Mucosa of descending colon (tissue), 3 donors: ENCODE results near the gene OAS3. TPM values are rescaled to one million over a fixed set of nuclear protein-coding genes. Genes with fewer than 3 reads are reported as not detected.

Source experiments
- ATAC-seq: fragments of 200-7000 bp; cut with Tn5 transposase; one replicate; pipeline ENCODE4 v1.9.1; 2020; ENCODE audit warnings: mild to moderate bottlenecking, moderate library complexity
- DNase-seq, 3 donors: peaks; one replicate each; pipeline ENCODE4 v3.0.0-alpha.2; 2020
- H3K36me3 ChIP-seq: fragments of 200-600 bp; one replicate; pipeline ENCODE4 v1.8.0; 2021; ENCODE audit warnings: low read depth, mild to moderate bottlenecking
- H3K4me1 ChIP-seq: fragments of 200-600 bp; one replicate; pipeline ENCODE4 v1.8.0; 2021; ENCODE audit warnings: low read depth, mild to moderate bottlenecking
- H3K4me3 ChIP-seq: fragments of 200-600 bp; one replicate; pipeline ENCODE4 v1.8.0; 2021; ENCODE audit warnings: mild to moderate bottlenecking
- H3K9me3 ChIP-seq: fragments of 200-600 bp; one replicate; pipeline ENCODE4 v1.8.0; 2021; ENCODE audit warnings: mild to moderate bottlenecking
- CTCF ChIP-seq: fragments of 200-600 bp; IDR thresholded peaks from one replicate; pipeline ENCODE4 v1.8.0; 2022; ENCODE audit warnings: antibody characterized with exemption, mild to moderate bottlenecking
- intact Hi-C, 2 donors: fragments of 100-400 bp; cut with DNase I in 1 of 2; cut with micrococcal nuclease in 1 of 2; formaldehyde crosslinking; loops; one replicate each; pipeline versions ENCODE4 v1.11.0 to v1.11.1; 2022; cut with DNase I, micrococcal nuclease
- total RNA-seq, 3 donors: library from RNA; stranded (reverse); fragmentation: NEBNext Ultra II Directional in 2 of 3; extraction: Animal tissue kit (Norgen Biotek cat#: 25700) in 2 of 3; gene quantifications; one replicate each; pipeline versions ENCODE4 v1.2.1 to v1.2.4, GENCODE V29; 2021 to 2023
- donor health status: DM: no; HTN: no; CAD: no; lungs with moderate emphysema.
- donor health status: DM: no; HTN: no; CAD: no.
- donor health status: DM: no; HTN: yes; CAD: no.

Gene OAS3
- total RNA-seq, 3 donors from 2014 or later = 14.8 to 27.4 (median 22.3) TPM

- Histone ChIP-seq H3K9me3 (no peaks in the 10 kb centered on the region), H3K36me3 (no peaks in the 10 kb centered on the region), H3K4me3 (no peak overlapping the region), H3K4me1 (peaks cover 9% of the 10 kb centered on the region)
- ATAC-seq (no peak), DNase-seq (no peak)
- no peak for TF ChIP-seq CTCF
- intact Hi-C loops = no loop called here
These were observed 8.6 kb upstream of the OAS3 start for GRCh38 chr12:112929715-112930114.

GRCh38 chr12:112930350-112930749 is 7.9 kb upstream of the OAS3 start:
- H3K4me3 ChIP-seq = no peak overlapping the region
- no peak for ATAC-seq
- intact Hi-C loops = no loop called here
- peaks cover 5% of the 10 kb centered on the region for H3K4me1 ChIP-seq
- H3K36me3 ChIP-seq = no peaks in the 10 kb centered on the region
- no peak for DNase-seq
- no peaks in the 10 kb centered on the region for H3K9me3 ChIP-seq
- TF ChIP-seq CTCF = no peak

GRCh38 chr12:112932485-112933128 is 5.7 kb upstream of the OAS3 start:
- TF ChIP-seq CTCF = no peak
- Histone ChIP-seq H3K4me3 (no peak overlapping the region), H3K36me3 (no peaks in the 10 kb centered on the region), H3K9me3 (no peaks in the 10 kb centered on the region), H3K4me1 (no peaks in the 10 kb centered on the region)
- DNase-seq (no peak), ATAC-seq (peak; percentile 62)
- intact Hi-C loops = no loop called here

GRCh38 chr12:112933129-112933505 is 5.2 kb upstream of the OAS3 start:
- Histone ChIP-seq H3K4me1 (no peaks in the 10 kb centered on the region), H3K4me3 (no peak overlapping the region), H3K36me3 (no peaks in the 10 kb centered on the region), H3K9me3 (no peaks in the 10 kb centered on the region)
- no peak for ATAC-seq
- no peak for TF ChIP-seq CTCF
- intact Hi-C loops = no loop called here
- DNase-seq = no peak

GRCh38 chr12:112936264-112936663 is 2.0 kb upstream of the OAS3 start:
- Histone ChIP-seq H3K4me3 (no peak overlapping the region), H3K4me1 (peaks cover 8% of the 10 kb centered on the region), H3K9me3 (no peaks in the 10 kb centered on the region), H3K36me3 (no peaks in the 10 kb centered on the region)
- TF ChIP-seq CTCF = no peak
- ATAC-seq = peak; percentile 10
- no peak for DNase-seq
- intact Hi-C loops = no loop called here

- intact Hi-C loops = no loop called here
- no peak for DNase-seq
- Histone ChIP-seq H3K4me3 (no peak overlapping the region), H3K36me3 (no peaks in the 10 kb centered on the region), H3K9me3 (no peaks in the 10 kb centered on the region), H3K4me1 (peaks cover 8% of the 10 kb centered on the region)
- ATAC-seq = no peak
- TF ChIP-seq CTCF = no peak
These were observed 1.3 kb upstream of the OAS3 start for GRCh38 chr12:112936927-112937326.
